PFSK-1 (cell line): ENCODE data around the gene RECQL.

Experiments used
- POLR2AphosphoS5 ChIP-seq: IDR thresholded peaks from 2 replicates; pipeline ENCODE4 v1.6.1; 2012; ENCODE audit warnings: low read depth, mild to moderate bottlenecking, control low read depth, low read length, moderate library complexity
- TF ChIP-seq, protein P1 (sequence below), 2 experiments: IDR thresholded peaks; 2 replicates each; pipeline versions ENCODE4 v1.6.1 to v1.8.0; 2011 to 2012; ENCODE audit warnings: low read depth in 2 of 2, low read length in 2 of 2, control low read depth in 1 of 2, inconsistent platforms in 1 of 2, mild to moderate bottlenecking in 1 of 2, moderate library complexity in 1 of 2; ENCODE audit not compliant: insufficient read depth in 1 of 2

DNA sequence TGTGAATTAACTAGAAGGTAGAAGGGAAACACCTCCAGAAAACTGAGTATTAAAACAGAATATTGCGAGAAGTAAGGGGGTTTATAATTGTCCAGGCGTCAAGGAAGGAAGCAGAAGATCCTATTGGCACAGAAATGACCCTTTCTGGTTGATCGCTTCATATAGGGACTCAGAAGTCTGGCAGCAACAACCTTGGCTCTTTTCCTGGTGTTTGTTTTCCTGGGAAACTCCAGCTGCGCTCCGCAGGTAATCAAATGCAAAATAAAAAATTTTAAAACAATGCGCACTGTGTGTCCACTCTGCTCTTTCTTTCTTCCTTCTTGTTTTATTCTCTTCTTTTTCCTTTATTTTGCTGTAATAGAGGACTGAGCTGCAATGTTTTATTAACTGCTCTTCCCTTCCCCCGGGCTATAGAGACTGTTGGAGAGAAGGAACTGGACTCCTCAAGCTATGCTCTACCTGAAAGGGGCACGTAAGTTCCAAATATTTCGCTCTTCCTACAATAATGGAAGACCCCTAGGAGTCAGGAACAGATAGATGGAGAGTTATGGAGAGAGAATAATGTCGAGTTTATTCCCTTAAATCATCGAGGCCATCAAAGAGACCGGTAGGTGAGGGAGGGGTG lies 25.4 kb upstream of the RECQL start:
- TF ChIP-seq, protein P1, sequence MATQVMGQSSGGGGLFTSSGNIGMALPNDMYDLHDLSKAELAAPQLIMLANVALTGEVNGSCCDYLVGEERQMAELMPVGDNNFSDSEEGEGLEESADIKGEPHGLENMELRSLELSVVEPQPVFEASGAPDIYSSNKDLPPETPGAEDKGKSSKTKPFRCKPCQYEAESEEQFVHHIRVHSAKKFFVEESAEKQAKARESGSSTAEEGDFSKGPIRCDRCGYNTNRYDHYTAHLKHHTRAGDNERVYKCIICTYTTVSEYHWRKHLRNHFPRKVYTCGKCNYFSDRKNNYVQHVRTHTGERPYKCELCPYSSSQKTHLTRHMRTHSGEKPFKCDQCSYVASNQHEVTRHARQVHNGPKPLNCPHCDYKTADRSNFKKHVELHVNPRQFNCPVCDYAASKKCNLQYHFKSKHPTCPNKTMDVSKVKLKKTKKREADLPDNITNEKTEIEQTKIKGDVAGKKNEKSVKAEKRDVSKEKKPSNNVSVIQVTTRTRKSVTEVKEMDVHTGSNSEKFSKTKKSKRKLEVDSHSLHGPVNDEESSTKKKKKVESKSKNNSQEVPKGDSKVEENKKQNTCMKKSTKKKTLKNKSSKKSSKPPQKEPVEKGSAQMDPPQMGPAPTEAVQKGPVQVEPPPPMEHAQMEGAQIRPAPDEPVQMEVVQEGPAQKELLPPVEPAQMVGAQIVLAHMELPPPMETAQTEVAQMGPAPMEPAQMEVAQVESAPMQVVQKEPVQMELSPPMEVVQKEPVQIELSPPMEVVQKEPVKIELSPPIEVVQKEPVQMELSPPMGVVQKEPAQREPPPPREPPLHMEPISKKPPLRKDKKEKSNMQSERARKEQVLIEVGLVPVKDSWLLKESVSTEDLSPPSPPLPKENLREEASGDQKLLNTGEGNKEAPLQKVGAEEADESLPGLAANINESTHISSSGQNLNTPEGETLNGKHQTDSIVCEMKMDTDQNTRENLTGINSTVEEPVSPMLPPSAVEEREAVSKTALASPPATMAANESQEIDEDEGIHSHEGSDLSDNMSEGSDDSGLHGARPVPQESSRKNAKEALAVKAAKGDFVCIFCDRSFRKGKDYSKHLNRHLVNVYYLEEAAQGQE (IDR thresholded peaks at IDR 0.05; ENCODE audit: insufficient read depth in 1 of 2, low read depth in 2 of 2, low read length in 2 of 2) = no peak
- no peak for TF ChIP-seq POLR2AphosphoS5
